ENCODE results near the gene PACSIN1. TPM values are rescaled to one million over a fixed set of nuclear protein-coding genes. Genes with fewer than 3 reads are reported as not detected.

The PACSIN1 gene, protein sequence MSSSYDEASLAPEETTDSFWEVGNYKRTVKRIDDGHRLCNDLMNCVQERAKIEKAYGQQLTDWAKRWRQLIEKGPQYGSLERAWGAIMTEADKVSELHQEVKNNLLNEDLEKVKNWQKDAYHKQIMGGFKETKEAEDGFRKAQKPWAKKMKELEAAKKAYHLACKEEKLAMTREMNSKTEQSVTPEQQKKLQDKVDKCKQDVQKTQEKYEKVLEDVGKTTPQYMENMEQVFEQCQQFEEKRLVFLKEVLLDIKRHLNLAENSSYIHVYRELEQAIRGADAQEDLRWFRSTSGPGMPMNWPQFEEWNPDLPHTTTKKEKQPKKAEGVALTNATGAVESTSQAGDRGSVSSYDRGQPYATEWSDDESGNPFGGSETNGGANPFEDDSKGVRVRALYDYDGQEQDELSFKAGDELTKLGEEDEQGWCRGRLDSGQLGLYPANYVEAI
- polyA plus RNA-seq (ENCODE audit: insufficient read length in 12 of 12), result 1 to 10 TPM in 8 of 12 donors, under 1 TPM in 2, not detected in 2; 0.43 to 3.0 (median 1.2) TPM
- long read RNA-seq, donor 1, result 0 reads
- long read RNA-seq, donor 2, result 0 reads
- long read RNA-seq, donor 3, result 0 reads
- long read RNA-seq, donor 4, result 0 reads
- long read RNA-seq, donor 5, result 0 reads
- long read RNA-seq, donor 6, result 0 reads
- long read RNA-seq, donor 7, result 0 reads
- long read RNA-seq, donor 8, result 0 reads
- long read RNA-seq, donor 9, result 0 reads
- long read RNA-seq, donor 10, result 0 reads
- long read RNA-seq, donor 11, result 0 reads

DNA sequence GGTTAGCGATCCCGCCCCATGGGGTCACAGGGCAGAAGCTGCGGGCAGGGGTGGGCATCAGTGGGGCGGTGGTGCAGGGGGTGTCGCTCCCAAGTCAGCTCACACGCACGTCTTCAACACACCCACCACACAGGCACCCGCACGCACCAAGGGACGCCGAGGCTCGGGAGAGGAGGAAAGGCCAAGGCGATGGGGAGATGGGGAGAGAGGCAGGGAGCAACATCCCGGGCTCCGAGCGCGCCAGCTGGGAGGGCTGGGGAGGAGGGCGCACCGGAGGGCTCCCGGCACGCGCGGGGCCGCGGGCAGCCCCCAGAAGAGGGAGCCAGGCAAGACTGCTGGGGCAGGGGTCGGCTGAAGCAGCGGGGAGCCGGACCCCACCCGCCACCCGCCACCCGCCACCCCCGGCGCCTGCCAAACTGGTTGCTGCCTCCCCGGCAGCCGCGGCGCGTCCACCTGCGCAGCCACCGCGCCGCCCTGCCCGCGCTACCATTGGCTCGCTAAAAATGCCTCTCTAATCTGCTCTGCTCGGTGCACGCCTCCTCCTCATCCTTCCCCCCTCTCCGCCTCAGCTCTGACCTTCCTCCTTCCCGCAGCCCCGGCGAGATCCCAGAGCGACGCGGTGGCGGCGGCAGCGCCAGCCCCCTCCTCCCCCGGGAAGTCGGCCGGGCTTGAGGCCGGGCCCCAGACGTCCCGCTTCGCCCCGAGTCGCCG lies at the start of gene PACSIN1:
Gene PACSIN1 (plus strand): TSS at position 546 of the 711 bp plus-strand sequence. CDS start 60,230 bp downstream, outside the sequence.
- no peak for DNase-seq

GRCh38 chr6:34416877-34417371 lies 49.0 kb upstream of the PACSIN1 start:
- no peak for DNase-seq

- no peak for DNase-seq
These were observed 47.5 kb upstream of the PACSIN1 start for GRCh38 chr6:34418367-34418766.

DNA sequence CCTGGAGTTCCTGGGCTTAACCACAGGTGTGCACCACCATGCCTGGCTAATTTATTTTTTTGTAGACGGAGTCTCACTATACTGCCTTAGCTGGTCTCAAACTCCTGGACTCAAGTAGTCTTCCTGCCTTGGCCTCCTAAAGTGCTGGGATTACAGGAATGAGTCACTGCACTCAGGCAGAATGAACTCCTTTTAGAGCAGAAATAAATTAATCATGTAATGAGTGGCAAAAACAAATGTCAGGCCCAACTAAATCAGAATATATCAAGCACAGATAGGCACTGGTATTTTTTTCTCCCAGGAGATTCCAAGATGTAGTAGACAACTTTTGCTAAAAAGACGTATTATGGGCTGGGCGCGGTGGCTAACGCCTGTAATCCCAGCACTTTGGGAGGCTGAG lies 42.6 kb upstream of the PACSIN1 start:
- no peak for DNase-seq

DNA sequence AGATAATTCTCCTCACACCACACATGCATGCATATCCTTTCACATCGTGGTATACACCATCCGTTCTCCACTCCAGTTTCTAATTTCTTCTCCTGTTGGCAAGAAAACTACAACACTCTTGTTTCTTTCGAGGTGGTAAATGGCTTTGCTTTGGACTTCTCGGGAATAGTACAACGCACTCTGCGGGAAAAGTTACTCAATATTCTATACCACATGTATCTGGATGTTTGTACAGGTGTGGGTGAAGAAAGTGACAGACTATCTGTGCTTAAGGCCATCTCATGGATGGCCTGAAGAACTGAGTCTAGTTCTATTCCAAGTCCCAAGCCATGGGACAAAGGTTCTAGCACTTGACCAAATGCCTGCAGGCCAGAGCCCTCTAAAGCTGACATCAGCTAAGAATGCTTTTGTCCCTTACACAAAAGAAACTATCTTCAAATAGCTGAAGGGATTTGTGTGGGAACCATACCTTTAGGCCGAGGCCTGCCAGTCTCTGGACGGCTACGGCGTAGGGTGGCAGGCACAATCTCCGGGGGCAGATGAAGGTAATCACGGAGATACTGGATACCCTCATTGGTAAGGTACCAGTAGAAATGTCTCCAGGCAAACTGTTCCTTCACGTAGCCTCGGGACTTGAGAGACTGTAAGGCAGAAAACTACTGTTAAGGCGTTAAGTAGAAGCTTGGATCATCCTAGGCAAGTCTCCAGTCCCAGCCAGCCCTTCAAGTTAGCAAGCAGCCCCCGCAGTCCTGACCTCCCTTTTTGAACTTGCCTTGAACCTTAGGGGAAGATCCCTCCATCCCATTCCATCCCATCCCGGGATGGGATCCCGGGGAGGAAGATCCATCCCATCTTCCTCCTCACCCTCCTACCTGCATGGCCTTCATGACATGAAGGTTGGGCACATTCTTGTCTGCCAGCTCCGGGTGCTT lies 41.4 kb upstream of the PACSIN1 start:
- no peak for DNase-seq

DNA sequence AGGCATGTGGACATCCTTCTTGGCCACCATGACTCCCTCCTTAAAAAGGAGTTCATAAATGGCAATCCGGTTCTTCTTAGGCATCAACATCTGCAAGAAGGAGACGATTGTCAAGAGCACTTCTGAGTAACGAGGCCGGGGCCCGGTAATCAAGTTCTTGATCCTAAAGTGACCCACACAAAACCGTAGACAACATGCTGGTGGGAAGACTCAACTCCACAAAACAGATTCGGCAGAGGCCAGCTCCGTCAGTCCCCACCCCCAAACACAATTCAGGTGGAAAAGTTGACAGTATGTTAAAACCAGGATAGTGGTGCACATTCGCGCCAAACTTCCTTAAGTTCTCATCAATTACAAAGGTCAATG lies 40.8 kb upstream of the PACSIN1 start:
- no peak for DNase-seq

- peak; percentile 96 for DNase-seq
These were observed 40.1 kb upstream of the PACSIN1 start, which contains the start of gene RPS10 for GRCh38 chr6:34425498-34426410. TSS of gene RPS10 (minus strand) at chr6:34426069. CDS start at chr6:34425221, 848 bp downstream.

DNA sequence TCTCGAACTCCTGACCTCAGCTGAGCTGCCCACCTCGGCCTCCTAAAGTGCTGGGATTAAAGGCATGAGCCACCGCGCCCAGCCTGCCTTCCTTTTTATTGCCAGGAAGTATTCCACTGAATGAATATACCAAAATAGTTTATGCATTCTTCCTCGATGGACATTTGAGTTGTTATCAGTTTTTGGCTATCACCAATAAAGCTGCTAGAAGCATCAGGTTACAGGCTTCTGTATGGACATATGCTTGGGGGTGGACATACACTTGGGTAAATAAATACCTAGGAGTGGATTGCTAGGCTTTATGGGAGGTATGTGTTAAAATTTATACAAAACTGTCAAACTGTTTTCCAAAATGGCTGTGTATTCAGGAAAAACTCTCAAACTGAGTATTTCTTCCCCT lies 30.0 kb upstream of the PACSIN1 start:
- no peak for DNase-seq

- DNase-seq, result no peak
These were observed 28.9 kb upstream of the PACSIN1 start for GRCh38 chr6:34436803-34437643.

- no peak for DNase-seq
These were observed 28.3 kb upstream of the PACSIN1 start for GRCh38 chr6:34437644-34437970.

DNA sequence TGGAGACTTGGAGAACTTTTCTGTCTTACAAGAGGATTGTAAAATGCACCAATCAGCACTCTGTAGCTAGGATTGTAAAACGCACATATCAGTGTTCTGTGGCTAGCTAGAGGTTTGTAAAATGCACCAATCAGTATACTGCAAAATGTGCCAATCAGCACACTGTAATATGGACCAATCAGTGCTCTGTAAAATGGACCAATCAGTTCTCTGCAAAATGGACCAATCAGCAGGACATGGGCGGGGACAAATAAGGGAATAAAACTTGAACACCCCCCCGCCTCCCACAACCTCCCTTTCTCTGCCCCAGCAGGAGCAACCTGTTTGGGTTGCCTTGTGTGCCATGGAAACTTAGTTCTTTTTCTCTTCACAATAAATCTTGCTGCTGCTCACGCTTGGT lies 27.2 kb upstream of the PACSIN1 start:
- DNase-seq, result no peak

GRCh38 chr6:34439442-34439841 lies 26.4 kb upstream of the PACSIN1 start:
- no peak for DNase-seq

GRCh38 chr6:34441526-34441925 lies 24.4 kb upstream of the PACSIN1 start:
- DNase-seq, result no peak

GRCh38 chr6:34445313-34445860 lies 20.5 kb upstream of the PACSIN1 start:
- no peak for DNase-seq

GRCh38 chr6:34447386-34447785 lies 18.5 kb upstream of the PACSIN1 start:
- DNase-seq, result no peak

DNA sequence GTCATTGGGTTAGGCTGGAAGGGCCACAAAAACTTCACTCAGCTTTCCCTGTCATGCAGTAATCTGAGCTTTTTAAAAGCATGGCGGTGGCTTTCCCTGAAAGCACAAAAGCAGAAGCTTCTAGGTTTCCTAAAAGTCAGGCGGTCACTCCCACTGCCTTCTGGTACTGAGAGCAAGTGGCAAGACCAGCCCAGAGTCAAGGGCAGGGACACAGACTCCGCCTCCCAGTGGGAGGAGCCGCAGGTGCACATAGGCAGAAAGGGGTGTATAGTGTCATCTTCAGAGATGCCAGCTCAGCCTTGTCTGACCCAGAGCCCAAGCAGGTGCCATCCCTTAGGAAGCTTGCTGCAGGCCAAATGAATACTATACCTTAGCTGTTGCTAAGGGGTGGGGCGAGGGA lies 18.0 kb upstream of the PACSIN1 start:
- DNase-seq, result no peak

DNA sequence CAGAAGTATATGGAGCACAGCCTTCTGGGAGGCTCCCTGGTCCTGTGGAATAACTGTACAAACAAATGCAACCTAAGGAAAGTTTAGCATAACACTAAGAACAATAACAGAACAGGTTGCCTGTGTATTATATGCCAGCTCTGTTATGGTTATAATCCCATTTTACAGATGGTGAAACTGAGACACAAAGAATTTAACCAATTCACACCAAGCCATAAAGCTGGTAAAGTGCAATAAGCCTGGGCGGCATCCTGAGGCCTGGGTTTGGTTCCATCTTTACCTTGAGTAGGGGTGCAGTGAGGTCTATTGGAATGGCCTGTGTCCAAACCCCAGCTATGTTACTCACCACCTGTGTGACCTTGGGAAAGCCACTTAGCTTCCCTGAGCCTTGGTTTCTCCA lies 14.7 kb upstream of the PACSIN1 start:
- no peak for DNase-seq

DNA sequence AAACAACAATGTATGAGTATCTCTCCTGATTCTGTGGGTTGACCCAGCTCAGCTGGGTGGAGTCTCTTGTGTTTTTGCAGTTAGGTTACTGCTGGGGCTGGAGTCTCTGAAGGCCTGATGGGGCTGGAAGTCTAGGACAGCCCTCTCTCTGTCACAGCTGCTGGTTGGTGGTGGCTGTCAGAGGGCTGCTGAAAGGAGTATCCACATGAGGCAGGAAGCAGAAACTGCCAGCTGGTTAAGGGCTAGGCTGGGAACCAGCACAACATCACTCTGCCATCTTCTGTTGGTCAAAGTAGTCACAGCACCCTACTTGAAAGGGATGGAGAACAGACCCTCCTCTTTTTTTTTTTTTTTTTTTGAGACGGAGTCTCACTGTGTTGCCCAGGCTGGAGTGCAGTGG lies 10.0 kb upstream of the PACSIN1 start:
- DNase-seq, result no peak

GRCh38 chr6:34457382-34457741 lies 8.5 kb upstream of the PACSIN1 start:
- DNase-seq, result no peak

All from muscle of arm (tissue), 14 donors.